Small intestine (tissue), 7 donors: ENCODE results near the gene NCOR1. TPM values are rescaled to one million over a fixed set of nuclear protein-coding genes. Genes with fewer than 3 reads are reported as not detected.
A peak's percentile ranks its signal among the peaks of the same experiment; 100 is the strongest.
"Not testable (repeated sequence)": the region's sequence is repeated elsewhere in the genome, so short reads cannot be mapped to it uniquely, and the experiment has no call there.

Experiments used
- DNase-seq, 2 donors: peaks; one replicate each; pipeline versions ENCODE4 v3.0.0 to v3.0.0-alpha.2; 2013
- FAIRE-seq: peaks from 2 replicates; lab custom pipeline; 2012; peaks lifted over from hg19 to GRCh38; lab: Jason Lieb, UNC
- H3K27ac ChIP-seq, 3 donors: one replicate each; pipeline ENCODE4 v1.5.1; 2013; ENCODE audit warnings: low read length in 2 of 3, mild to moderate bottlenecking in 2 of 3, control low read depth in 1 of 3, inconsistent platforms in 1 of 3, low read depth in 1 of 3, moderate library complexity in 1 of 3
- H3K27me3 ChIP-seq, 3 donors: one replicate each; pipeline ENCODE4 v1.6.1; 2013; ENCODE audit warnings: low read length in 3 of 3, inconsistent platforms in 1 of 3; ENCODE audit not compliant: control insufficient read depth in 3 of 3, insufficient read depth in 3 of 3
- H3K36me3 ChIP-seq, 3 donors: one replicate each; pipeline ENCODE4 v1.6.1; 2013; ENCODE audit warnings: low read length in 3 of 3, inconsistent platforms in 1 of 3, low read depth in 1 of 3, mild to moderate bottlenecking in 1 of 3, moderate library complexity in 1 of 3; ENCODE audit not compliant: control insufficient read depth in 3 of 3, insufficient read depth in 2 of 3
- H3K4me1 ChIP-seq, 3 donors: one replicate each; pipeline ENCODE4 v1.6.1; 2013; ENCODE audit warnings: low read length in 2 of 3, inconsistent platforms in 1 of 3, low read depth in 1 of 3, mild to moderate bottlenecking in 1 of 3, moderate library complexity in 1 of 3; ENCODE audit not compliant: control insufficient read depth in 3 of 3, insufficient read depth in 2 of 3
- H3K4me3 ChIP-seq, 3 donors: one replicate each; pipeline ENCODE4 v1.5.1; 2013; ENCODE audit warnings: low read length in 3 of 3, control low read depth in 1 of 3, inconsistent platforms in 1 of 3, low read depth in 1 of 3, mild to moderate bottlenecking in 1 of 3, moderate library complexity in 1 of 3
- H3K9me3 ChIP-seq, 2 donors: one replicate each; pipeline ENCODE4 v1.6.1; 2013; ENCODE audit warnings: low read depth in 1 of 2, low read length in 1 of 2; ENCODE audit not compliant: control insufficient read depth in 2 of 2, insufficient read depth in 1 of 2
- WGBS, 3 donors: extraction: QIAGEN DNeasy Blood & Tissue Kit; methylation state at CpG; one replicate each; pipeline ENCODE4 v1.1.7; 2013; 5-methylcytosine and 5-hydroxymethylcytosine counted together
- polyA plus RNA-seq, 4 donors: library from polyadenylated mRNA; stranded (reverse) in 3 of 4; unstranded in 1 of 4; fragments of 200-250 nt in 3 of 4; fragments of 120-200 nt in 1 of 4; gene quantifications; one replicate each; pipeline versions ENCODE4 v1.2.1 to v1.2.3, GENCODE V29; 2013
- donor health status: healthy with polysubstance abuse.
- donor health status: control.
- donor health status: control.
- donor health status: Bipolar disorder and iron deficiency.
- donor health status: healthy.

Gene NCOR1
- polyA plus RNA-seq, 4 donors, result 69.3 to 227 (median 157) TPM

GRCh38 chr17:16212793-16213192 lies 2.5 kb downstream of the NCOR1 start:
- peak overlapping the region in 2 of 3 donors; percentile 20 to 34 for H3K27ac ChIP-seq
- peak in 1 of 2 donors; percentile 31 for DNase-seq
- peaks cover 6 to 12% (median 6%) of the 10 kb centered on the region in 3 donors for H3K4me1 ChIP-seq

GRCh38 chr17:16211590-16211989 lies 3.7 kb downstream of the NCOR1 start:
- DNase-seq (no peak), FAIRE-seq (no peak)
- H3K27me3 ChIP-seq, result no peaks in the 10 kb centered on the region
- no peaks in the 10 kb centered on the region for H3K9me3 ChIP-seq
- H3K27ac ChIP-seq, result no peak overlapping the region
- WGBS, 3 donors, result 64 to 69% (median 65%) methylated on average over 3 of the region's 3 CpGs
- peaks cover 6 to 12% (median 6%) of the 10 kb centered on the region in 3 donors for H3K4me1 ChIP-seq
- no peak overlapping the region for H3K4me3 ChIP-seq
- H3K36me3 ChIP-seq, result peaks cover 0 to 3% (median 0%) of the 10 kb centered on the region in 3 donors

More at GRCh38 chr17:16212793-16213192, 2.5 kb downstream of the NCOR1 start:
- H3K27me3 ChIP-seq, result no peaks in the 10 kb centered on the region
- 19 to 64% (median 39%) methylated on average over 6 of the region's 6 CpGs for WGBS, 3 donors
- no peaks in the 10 kb centered on the region for H3K9me3 ChIP-seq
- FAIRE-seq, result no peak
- peak overlapping the region in 1 of 3 donors; percentile 79 for H3K4me3 ChIP-seq
- H3K36me3 ChIP-seq, result peaks cover 0 to 3% (median 0%) of the 10 kb centered on the region in 3 donors

- not testable (repeated sequence) for FAIRE-seq, H3K27me3 ChIP-seq, H3K27ac ChIP-seq, H3K36me3 ChIP-seq, DNase-seq, H3K4me3 ChIP-seq, H3K9me3 ChIP-seq
- 80 to 89% (median 88%) methylated on average over 6 of the region's 6 CpGs for WGBS, 3 donors
- H3K4me1 ChIP-seq, result peaks cover 2 to 13% (median 5%) of the 10 kb centered on the region in 3 donors
Measured at GRCh38 chr17:16204763-16205162, 10.6 kb downstream of the NCOR1 start.

- Histone ChIP-seq H3K27ac (peak overlapping the region; percentile 64 to 76 (median 66)), H3K4me1 (peaks cover 2 to 13% (median 5%) of the 10 kb centered on the region in 3 donors), H3K4me3 (peak overlapping the region in 1 of 3 donors; percentile 4)
- 18 to 39% (median 29%) methylated on average over 5 of the region's 5 CpGs for WGBS, 3 donors
- H3K9me3 ChIP-seq, H3K36me3 ChIP-seq, H3K27me3 ChIP-seq, FAIRE-seq: not testable (repeated sequence)
- peak; percentile 40 to 62 for DNase-seq
Measured at GRCh38 chr17:16202554-16203500, 12.5 kb downstream of the NCOR1 start.

GRCh38 chr17:16201693-16202131 lies 13.6 kb downstream of the NCOR1 start:
- WGBS, 3 donors, result 75 to 87% (median 82%) methylated on average over 13 of the region's 13 CpGs
- H3K9me3 ChIP-seq, H3K27me3 ChIP-seq, H3K4me3 ChIP-seq, FAIRE-seq, DNase-seq: not testable (repeated sequence)
- Histone ChIP-seq H3K36me3 (peaks cover 0 to 13% (median 0%) of the 10 kb centered on the region in 3 donors), H3K4me1 (peaks cover 2 to 13% (median 5%) of the 10 kb centered on the region in 3 donors), H3K27ac (peak overlapping the region in 2 of 3 donors; percentile 13 to 24)

GRCh38 chr17:16199093-16199492 lies 16.2 kb downstream of the NCOR1 start:
- Histone ChIP-seq H3K4me1 (peaks cover 2 to 10% (median 5%) of the 10 kb centered on the region in 3 donors), H3K27ac (peak overlapping the region in 1 of 3 donors; percentile 38), H3K27me3 (no peaks in the 10 kb centered on the region), H3K9me3 (no peaks in the 10 kb centered on the region), H3K4me3 (no peak overlapping the region), H3K36me3 (peaks cover 0 to 20% (median 2%) of the 10 kb centered on the region in 3 donors)
- DNase-seq (peak in 1 of 2 donors; percentile 8), FAIRE-seq (no peak)
- WGBS, 3 donors, result 33 to 46% (median 44%) methylated on average over 6 of the region's 6 CpGs

- H3K27me3 ChIP-seq, result no peaks in the 10 kb centered on the region
- no peaks in the 10 kb centered on the region for H3K9me3 ChIP-seq
- H3K36me3 ChIP-seq, result peaks cover 0 to 28% (median 2%) of the 10 kb centered on the region in 3 donors
- no peak overlapping the region for H3K27ac ChIP-seq
- WGBS, 3 donors, result 91 to 100% (median 92%) methylated on average over 1 of the region's 1 CpG
- DNase-seq, result no peak
- H3K4me3 ChIP-seq, result no peak overlapping the region
- peaks cover 0 to 3% (median 2%) of the 10 kb centered on the region in 3 donors for H3K4me1 ChIP-seq
- no peak for FAIRE-seq
Measured at GRCh38 chr17:16197276-16197675, 18.1 kb downstream of the NCOR1 start.

- H3K4me1 ChIP-seq, H3K9me3 ChIP-seq, H3K27ac ChIP-seq, H3K27me3 ChIP-seq, DNase-seq, H3K4me3 ChIP-seq: not testable (repeated sequence)
- WGBS, 3 donors, result 66 to 68% (median 68%) methylated on average over 2 of the region's 2 CpGs
- peak; percentile 95 for FAIRE-seq
- H3K36me3 ChIP-seq, result peaks cover 6 to 43% (median 6%) of the 10 kb centered on the region in 3 donors
Measured at GRCh38 chr17:16194307-16194835, 21.0 kb downstream of the NCOR1 start.
